Skin epidermis (tissue), 12 donors: ENCODE data around the gene ENOPH1.
"Not testable (repeated sequence)": the region's sequence is repeated elsewhere in the genome, so short reads cannot be mapped to it uniquely, and the experiment has no call there.

ENCODE experiments used
- H3K27ac ChIP-seq, 21 experiments: fragments of 200-600 bp; sonication (generic) in 11 of 21; one replicate each; pipeline ENCODE4 v1.5.0; 2020; ENCODE audit warnings: mild to moderate bottlenecking in 3 of 21, inconsistent platforms in 2 of 21, moderate library complexity in 2 of 21
- H3K4me3 ChIP-seq, 7 experiments: fragments of 200-600 bp; sonication (generic) in 2 of 7; one replicate each; pipeline ENCODE4 v1.5.0; 2020; ENCODE audit warnings: inconsistent platforms in 2 of 7, mild to moderate bottlenecking in 2 of 7, moderate library complexity in 1 of 7

The ENOPH1 gene

GRCh38 chr4:82430193-82430963 is at the start of gene ENOPH1, which contains the start of gene HNRNPDL:
Gene ENOPH1 (plus strand): TSS chr4:82430590. CDS start chr4:82430830, 240 bp downstream.
Gene HNRNPDL (minus strand): TSS chr4:82430462. CDS start chr4:82429690, 772 bp downstream.
- peak within 1 kb of the TSS; percentile 93 to 100 (median 98) for H3K27ac ChIP-seq
- H3K4me3 ChIP-seq, result peak within 1 kb of the TSS; percentile 67 to 97 (median 87)

DNA sequence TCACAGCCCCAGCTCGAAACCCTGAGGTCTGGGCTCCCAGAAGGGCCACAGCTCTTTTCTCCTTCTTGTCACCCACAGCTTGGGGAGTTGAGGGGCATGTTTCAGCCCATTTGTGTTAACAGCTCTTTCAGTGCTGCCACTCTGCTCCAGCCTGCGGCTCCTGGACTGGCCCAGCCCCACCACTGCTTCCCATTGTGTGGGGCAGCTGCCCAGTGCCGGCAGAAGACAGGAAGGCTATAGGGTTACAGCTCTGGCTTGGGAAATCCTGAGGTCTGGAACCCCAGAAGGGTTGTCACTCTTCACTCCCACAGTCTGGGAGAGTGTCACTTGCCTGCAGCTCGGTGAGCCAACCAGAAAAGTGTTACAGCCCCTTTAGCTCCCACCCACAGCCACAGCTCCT is 49.6 kb upstream of the ENOPH1 start:
- no peak overlapping the region for H3K27ac ChIP-seq
- no peak overlapping the region for H3K4me3 ChIP-seq

DNA sequence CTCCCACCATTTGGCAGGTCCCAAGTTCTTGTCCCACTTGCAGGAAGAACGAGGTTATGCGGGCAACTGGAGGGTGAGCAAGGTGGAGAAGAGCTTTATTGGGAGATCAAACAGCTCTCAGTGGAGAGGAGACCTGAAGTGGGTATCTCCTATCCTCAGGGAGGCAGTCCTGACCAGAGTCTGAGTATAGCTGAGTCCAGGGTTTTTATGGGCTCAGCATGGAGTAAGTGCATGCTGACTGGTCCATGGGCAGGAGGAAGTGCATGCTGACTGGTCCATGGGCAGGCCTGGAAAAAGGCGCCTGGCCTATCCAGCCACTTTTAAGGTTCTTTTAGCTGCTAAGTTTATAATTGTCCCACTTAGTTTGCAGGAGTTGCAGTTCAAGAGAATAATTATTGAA is 49.2 kb upstream of the ENOPH1 start:
- Histone ChIP-seq H3K4me3 (no peak overlapping the region), H3K27ac (no peak overlapping the region)

DNA sequence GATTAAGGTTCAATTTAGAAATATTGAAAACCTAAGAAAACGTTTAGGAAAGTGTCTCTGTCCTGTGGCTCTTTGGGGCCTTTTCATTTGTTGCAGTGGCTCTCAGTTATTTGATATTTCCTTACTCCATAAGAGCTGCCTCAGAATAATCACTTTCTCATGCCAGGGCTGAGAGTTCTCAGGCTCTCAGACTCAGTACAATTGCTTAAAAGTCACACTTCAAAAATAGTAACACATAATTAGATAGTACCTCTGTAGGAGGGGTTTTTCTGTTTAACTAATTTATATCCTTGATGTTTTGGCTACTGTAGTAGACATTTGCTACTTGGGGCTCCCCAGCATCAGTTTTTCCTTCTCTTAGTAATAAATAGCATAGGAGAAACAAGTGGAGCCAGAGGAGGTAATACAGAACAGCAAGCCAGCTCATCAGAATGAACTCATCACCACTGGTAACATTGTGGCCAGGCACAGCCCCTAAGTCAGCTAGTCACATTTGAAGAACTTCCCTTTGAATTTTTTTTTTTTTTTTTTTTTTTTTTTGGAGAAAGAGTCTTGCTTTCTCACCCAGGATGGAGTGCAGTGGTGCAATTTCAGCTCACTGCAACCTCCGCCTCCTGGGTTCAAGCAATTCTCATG is 48.6 kb upstream of the ENOPH1 start:
- H3K27ac ChIP-seq, result no peak overlapping the region
- H3K4me3 ChIP-seq, result no peak overlapping the region

- Histone ChIP-seq H3K4me3 (no peak overlapping the region), H3K27ac (no peak overlapping the region)
Measured at GRCh38 chr4:82382751-82383150, 47.6 kb upstream of the ENOPH1 start.

DNA sequence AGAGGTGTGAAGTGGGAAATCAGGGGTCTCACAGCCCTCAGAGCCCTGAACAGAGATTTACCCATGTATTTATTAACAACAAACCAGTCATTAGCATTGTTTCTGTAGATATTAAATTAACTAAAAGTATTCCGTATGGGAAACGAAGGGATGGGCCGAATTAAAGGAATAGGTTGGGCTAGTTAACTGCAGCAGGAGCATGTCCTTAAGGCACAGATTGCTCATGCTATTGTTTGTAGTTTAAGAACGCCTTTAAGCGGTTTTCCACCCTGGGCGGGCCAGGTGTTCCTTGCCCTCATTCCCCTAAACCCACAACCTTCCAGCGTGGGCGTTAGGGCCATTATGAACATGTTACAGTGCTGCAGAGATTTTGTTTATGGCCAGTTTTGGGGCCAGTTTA is 44.1 kb upstream of the ENOPH1 start:
- H3K4me3 ChIP-seq, result not testable (repeated sequence)

GRCh38 chr4:82388405-82388804 is 42.0 kb upstream of the ENOPH1 start:
- H3K4me3 ChIP-seq, result no peak overlapping the region

More for the DNA sequence above, 44.1 kb upstream of the ENOPH1 start:
- not testable (repeated sequence) for H3K27ac ChIP-seq

GRCh38 chr4:82390061-82390460 is 40.3 kb upstream of the ENOPH1 start:
- not testable (repeated sequence) for H3K27ac ChIP-seq, H3K4me3 ChIP-seq

More at GRCh38 chr4:82388405-82388804, 42.0 kb upstream of the ENOPH1 start:
- H3K27ac ChIP-seq, result no peak overlapping the region

- H3K27ac ChIP-seq, result no peak overlapping the region
Measured at GRCh38 chr4:82394896-82395295, 35.5 kb upstream of the ENOPH1 start.

GRCh38 chr4:82397527-82397926 is 32.9 kb upstream of the ENOPH1 start:
- Histone ChIP-seq H3K4me3 (no peak overlapping the region), H3K27ac (no peak overlapping the region)

More at GRCh38 chr4:82394896-82395295, 35.5 kb upstream of the ENOPH1 start:
- no peak overlapping the region for H3K4me3 ChIP-seq

DNA sequence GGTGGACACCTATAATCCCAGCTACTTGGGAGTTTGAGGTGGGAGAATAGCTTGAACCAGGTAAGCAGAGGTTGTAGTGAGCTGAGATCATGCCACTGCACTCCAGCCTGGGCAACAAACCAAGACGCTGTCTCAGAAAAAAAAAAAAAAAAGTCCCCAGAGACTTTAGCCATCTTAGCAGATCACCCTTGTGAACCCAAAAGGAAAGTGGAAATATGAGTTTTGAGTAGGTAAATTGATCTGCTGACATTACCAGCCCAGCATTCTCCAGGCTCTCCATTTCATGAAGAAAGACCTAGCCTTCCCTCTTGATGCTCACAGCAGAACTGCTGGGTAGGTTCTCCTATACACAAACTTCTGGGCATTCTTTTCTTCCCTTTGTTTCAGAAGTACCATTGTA is 32.1 kb upstream of the ENOPH1 start:
- no peak overlapping the region for H3K27ac ChIP-seq
- no peak overlapping the region for H3K4me3 ChIP-seq

DNA sequence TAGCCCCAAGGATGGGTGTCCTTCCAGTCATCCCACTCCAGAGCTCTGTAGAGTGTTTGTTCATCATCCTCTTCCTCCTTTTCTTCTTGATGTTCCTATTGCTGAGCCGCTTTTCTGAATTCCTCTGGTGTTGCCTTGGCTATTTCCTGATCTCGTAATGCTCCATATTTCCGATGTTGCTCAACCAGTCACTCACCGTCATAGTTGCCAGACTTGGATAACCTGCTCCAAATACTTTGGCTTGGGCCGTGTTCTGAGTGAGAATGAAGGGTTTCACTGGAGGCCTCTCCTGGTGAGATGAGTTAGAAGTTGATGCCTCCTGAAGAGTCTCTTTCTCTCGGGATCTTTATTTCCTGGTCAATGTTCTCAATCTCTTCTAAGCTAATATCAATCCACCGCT is 28.8 kb upstream of the ENOPH1 start:
- H3K4me3 ChIP-seq, result no peak overlapping the region
- H3K27ac ChIP-seq, result no peak overlapping the region

- Histone ChIP-seq H3K4me3 (no peak overlapping the region), H3K27ac (no peak overlapping the region)
Measured at GRCh38 chr4:82402196-82402775, 28.1 kb upstream of the ENOPH1 start.

DNA sequence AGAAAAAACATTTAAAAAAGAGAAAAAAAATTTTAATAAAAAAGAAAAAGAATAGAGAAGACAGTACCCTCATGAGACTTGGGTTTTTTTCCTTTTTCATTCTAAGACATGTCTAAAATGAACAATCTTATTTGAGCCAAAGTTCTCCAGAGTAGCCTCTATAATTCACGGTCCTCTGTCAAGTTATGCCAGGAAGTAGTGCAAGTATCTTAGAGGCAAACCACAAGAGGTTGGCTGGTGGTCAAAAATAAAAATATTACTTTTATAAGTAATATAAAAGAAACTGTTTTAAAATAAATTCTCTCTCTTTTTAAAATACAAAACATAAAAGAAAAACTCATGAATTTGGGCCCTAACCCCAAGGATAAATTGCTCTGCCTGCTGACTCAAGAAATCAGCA is 26.7 kb upstream of the ENOPH1 start:
- Histone ChIP-seq H3K4me3 (no peak overlapping the region), H3K27ac (no peak overlapping the region)

GRCh38 chr4:82415061-82415460 is 15.3 kb upstream of the ENOPH1 start:
- not testable (repeated sequence) for H3K27ac ChIP-seq, H3K4me3 ChIP-seq

DNA sequence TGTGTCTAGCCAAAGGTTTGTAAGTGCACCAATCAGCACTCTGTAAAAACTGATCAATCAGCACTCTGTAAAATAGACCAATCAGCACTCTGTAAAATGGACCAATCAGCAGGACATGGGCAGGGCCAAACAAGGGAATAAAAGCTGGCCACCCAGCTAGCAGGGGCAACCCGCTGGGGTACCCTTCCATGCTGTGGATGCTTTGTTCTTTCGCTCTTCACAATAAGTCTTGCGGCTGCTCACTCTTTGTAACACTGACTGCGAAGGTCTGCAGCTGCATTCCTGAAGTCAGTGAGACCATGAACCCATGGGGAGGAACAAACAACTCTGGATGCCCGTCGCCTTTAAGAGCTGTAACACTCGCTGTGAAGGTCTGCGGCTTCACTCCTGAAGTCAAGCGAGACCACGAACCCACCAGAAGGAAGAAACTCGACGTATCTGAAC is 14.4 kb upstream of the ENOPH1 start:
- H3K27ac ChIP-seq, result no peak overlapping the region
- no peak overlapping the region for H3K4me3 ChIP-seq

DNA sequence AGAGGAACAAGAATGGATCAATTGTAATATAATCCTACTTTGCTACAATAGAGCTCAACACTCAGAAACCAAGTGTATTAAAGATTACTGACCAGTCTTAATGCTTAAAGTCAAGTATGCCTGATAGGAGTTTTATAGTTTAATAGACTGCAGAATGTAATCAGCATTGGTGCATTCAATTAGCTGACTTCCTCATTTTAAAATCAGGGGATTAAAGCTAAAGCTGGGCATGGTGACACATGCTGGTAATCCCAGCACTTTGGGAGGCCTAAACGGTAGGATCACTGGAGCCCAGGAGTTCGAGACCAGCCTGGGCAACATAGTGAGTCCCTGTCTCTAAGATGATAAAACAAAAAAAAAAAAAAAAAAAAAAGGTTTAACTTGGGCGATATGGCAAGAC is 10.9 kb upstream of the ENOPH1 start:
- H3K27ac ChIP-seq, result no peak overlapping the region

GRCh38 chr4:82421796-82422560 is 8.4 kb upstream of the ENOPH1 start:
- Histone ChIP-seq H3K27ac (no peak overlapping the region), H3K4me3 (no peak overlapping the region)

More for the DNA sequence above, 10.9 kb upstream of the ENOPH1 start:
- H3K4me3 ChIP-seq, result no peak overlapping the region

DNA sequence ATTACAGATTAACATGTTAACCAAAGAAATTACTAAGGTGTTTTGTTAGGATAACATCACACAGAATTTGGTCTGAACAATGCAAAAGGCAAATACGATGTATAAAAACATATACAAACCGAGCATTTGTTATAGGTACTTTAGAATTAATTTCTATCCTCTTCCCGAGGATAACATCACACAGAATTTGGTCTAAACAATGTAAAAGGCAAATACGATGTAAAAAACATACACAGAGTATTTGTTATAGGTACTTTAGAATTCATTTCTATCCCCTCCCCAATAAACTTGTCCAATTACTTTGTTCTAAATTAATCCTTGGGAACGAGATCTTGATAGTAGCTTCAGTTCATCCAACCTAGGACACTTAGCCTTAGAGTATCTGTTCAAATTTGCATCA is 7.8 kb upstream of the ENOPH1 start:
- no peak overlapping the region for H3K4me3 ChIP-seq
- no peak overlapping the region for H3K27ac ChIP-seq
